Loucy (cell line): ENCODE results near the gene PPARA.
A peak's percentile ranks its signal among the peaks of the same experiment; 100 is the strongest.

Experiments used
- H2AFZ ChIP-seq: fragments of 200-600 bp; sonication (generic); 2 replicates; pipeline ENCODE4 v1.6.0; 2016; ENCODE audit warnings: antibody characterized with exemption, mild to moderate bottlenecking, low read length, moderate library complexity
- H3F3A ChIP-seq: fragments of 200-600 bp; 2 replicates; pipeline ENCODE4 v1.6.0; 2016; ENCODE audit warnings: antibody characterized with exemption, low read depth, mild to moderate bottlenecking
- H3K27me3 ChIP-seq: fragments of 200-600 bp; sonication (generic); 2 replicates; pipeline ENCODE4 v1.6.1; 2014; ENCODE audit warnings: low read length, mild to moderate bottlenecking; ENCODE audit not compliant: insufficient read depth, poor library complexity, severe bottlenecking
- H3K36me3 ChIP-seq: fragments of 200-600 bp; sonication (generic); 2 replicates; pipeline ENCODE4 v1.6.1; 2016; ENCODE audit warnings: low read length; ENCODE audit not compliant: insufficient read depth
- H3K4me1 ChIP-seq: fragments of 200-600 bp; sonication (generic); 2 replicates; pipeline ENCODE4 v1.5.1; 2014; ENCODE audit warnings: low read length, mild to moderate bottlenecking; ENCODE audit not compliant: insufficient read depth, poor library complexity, severe bottlenecking
- H3K4me2 ChIP-seq: fragments of 200-600 bp; sonication (generic); 2 replicates; pipeline ENCODE4 v1.6.0; 2014; ENCODE audit warnings: antibody characterized with exemption, low read length, low read depth, mild to moderate bottlenecking; ENCODE audit not compliant: poor library complexity, severe bottlenecking
- H3K4me3 ChIP-seq: fragments of 200-600 bp; sonication (generic); 2 replicates; pipeline ENCODE4 v1.5.1; 2014; ENCODE audit warnings: low read length, mild to moderate bottlenecking, mixed read lengths; ENCODE audit not compliant: poor library complexity, severe bottlenecking
- H3K79me2 ChIP-seq: fragments of 200-600 bp; sonication (generic); 2 replicates; pipeline ENCODE4 v1.6.1; 2014; ENCODE audit warnings: low read length; ENCODE audit not compliant: insufficient read depth
- H3K9ac ChIP-seq: fragments of 200-600 bp; sonication (generic); 2 replicates; pipeline ENCODE4 v1.6.0; 2014; ENCODE audit warnings: mild to moderate bottlenecking, low read depth, low read length, moderate library complexity; ENCODE audit not compliant: poor library complexity, severe bottlenecking
- H3K9me2 ChIP-seq: fragments of 200-600 bp; sonication (generic); replicated peaks from 2 replicates; pipeline ENCODE4 v1.6.1; 2016; ENCODE audit warnings: low read depth, low read length, mixed read lengths
- H3K9me3 ChIP-seq: fragments of 200-600 bp; sonication (generic); 2 replicates; pipeline ENCODE4 v1.6.1; 2014; ENCODE audit warnings: mild to moderate bottlenecking, antibody characterized with exemption, low read length, low read depth; ENCODE audit not compliant: insufficient read depth
- H4K20me1 ChIP-seq: fragments of 200-600 bp; sonication (generic); 2 replicates; pipeline ENCODE4 v1.6.0; 2014; ENCODE audit warnings: antibody characterized with exemption, low read length, mild to moderate bottlenecking; ENCODE audit not compliant: insufficient read depth, poor library complexity, severe bottlenecking
- EZH2phosphoT487 ChIP-seq: fragments of 200-600 bp; IDR thresholded peaks from 2 replicates; pipeline ENCODE4 v1.6.1; 2018; ENCODE audit warnings: antibody characterized with exemption, mild to moderate bottlenecking, moderate library complexity, borderline replicate concordance
- TF ChIP-seq, protein P1 (sequence below): fragments of 200-600 bp; sonication (generic); conservative IDR thresholded peaks from 2 replicates; pipeline ENCODE4 v1.5.1; 2014; ENCODE audit warnings: mild to moderate bottlenecking, antibody characterized with exemption, low read length

The PPARA gene

DNA sequence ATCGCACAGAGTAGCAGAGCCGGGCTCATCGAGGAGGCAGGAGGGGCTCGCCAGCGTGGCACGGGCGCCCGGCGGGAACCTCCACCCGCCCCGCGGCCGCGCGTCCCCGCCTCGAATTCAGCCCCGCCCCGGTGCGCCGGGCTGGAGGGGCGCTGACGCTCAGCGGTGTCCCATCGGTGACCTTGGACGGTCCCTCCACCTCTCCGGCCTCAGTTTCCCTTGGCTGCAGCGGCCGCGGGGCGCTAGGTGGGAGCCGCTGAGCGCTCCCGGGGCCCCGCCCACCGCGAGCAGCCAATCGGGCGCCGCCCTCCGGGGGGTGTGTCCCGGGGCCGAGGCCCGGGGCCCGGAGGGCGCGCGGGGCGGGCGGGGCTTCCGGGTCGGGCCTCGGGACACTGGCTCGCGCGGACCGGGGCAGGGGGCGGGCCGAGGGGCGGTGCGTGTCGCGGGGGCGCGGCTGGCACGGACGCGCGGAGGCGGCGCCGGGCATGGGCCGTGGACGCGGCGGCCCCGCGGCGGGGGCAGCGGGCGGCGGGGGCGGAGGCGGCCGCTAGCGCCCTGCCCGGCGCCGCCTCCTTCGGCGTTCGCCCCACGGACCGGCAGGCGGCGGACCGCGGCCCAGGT lies at the start of gene PPARA:
PPARA (plus strand) TSS at position 493 of the 621 bp plus-strand sequence. CDS start 47,858 bp downstream, outside the sequence.
- Histone ChIP-seq H3F3A (no peaks in the 10 kb centered on the region), H3K9ac (peak within 1 kb of the TSS; percentile 81), H3K4me2 (peak within 1 kb of the TSS; percentile 95), H2AFZ (peak within 1 kb of the TSS; percentile 84), H3K79me2 (peaks cover 42% of the 10 kb centered on the region), H3K36me3 (no peaks in the 10 kb centered on the region), H4K20me1 (peaks cover 26% of the 10 kb centered on the region), H3K9me2 (no peaks in the 10 kb centered on the region), H3K27me3 (no peaks in the 10 kb centered on the region), H3K9me3 (no peaks in the 10 kb centered on the region), H3K4me3 (peak within 1 kb of the TSS; percentile 95), H3K4me1 (peaks cover 24% of the 10 kb centered on the region)
- TF ChIP-seq, protein P1, sequence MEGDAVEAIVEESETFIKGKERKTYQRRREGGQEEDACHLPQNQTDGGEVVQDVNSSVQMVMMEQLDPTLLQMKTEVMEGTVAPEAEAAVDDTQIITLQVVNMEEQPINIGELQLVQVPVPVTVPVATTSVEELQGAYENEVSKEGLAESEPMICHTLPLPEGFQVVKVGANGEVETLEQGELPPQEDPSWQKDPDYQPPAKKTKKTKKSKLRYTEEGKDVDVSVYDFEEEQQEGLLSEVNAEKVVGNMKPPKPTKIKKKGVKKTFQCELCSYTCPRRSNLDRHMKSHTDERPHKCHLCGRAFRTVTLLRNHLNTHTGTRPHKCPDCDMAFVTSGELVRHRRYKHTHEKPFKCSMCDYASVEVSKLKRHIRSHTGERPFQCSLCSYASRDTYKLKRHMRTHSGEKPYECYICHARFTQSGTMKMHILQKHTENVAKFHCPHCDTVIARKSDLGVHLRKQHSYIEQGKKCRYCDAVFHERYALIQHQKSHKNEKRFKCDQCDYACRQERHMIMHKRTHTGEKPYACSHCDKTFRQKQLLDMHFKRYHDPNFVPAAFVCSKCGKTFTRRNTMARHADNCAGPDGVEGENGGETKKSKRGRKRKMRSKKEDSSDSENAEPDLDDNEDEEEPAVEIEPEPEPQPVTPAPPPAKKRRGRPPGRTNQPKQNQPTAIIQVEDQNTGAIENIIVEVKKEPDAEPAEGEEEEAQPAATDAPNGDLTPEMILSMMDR: no peak
- TF ChIP-seq EZH2phosphoT487: no peak

DNA sequence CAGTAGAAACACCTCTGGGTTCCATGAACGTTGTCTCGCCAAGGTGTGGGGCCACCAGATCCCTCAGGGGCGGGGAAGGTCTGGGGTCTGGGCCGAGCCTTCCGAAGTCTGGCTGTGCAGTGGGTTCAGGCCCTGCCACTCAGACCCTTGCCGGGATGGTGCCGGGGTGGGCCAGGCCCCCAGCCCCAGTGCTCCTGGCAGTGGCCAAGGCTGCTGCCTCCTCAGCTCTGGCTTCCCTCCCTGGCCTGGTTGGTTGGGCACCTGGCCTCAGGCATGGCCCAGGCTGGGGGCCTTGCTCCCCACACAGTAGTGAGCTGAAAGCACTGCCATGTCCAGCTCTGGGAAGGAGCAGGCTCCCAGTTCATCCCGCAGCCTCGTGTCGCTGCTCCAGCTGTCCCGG lies 48.2 kb upstream of the PPARA start:
- no peaks in the 10 kb centered on the region for H3K27me3 ChIP-seq
- H3K4me3 ChIP-seq: no peak overlapping the region
- H3K9me2 ChIP-seq: no peaks in the 10 kb centered on the region
- H2AFZ ChIP-seq: no peak overlapping the region
- H3K9ac ChIP-seq: no peak overlapping the region
- peaks cover 51% of the 10 kb centered on the region for H4K20me1 ChIP-seq
- no peaks in the 10 kb centered on the region for H3K4me1 ChIP-seq
- H3F3A ChIP-seq: no peaks in the 10 kb centered on the region
- H3K79me2 ChIP-seq: peaks cover 68% of the 10 kb centered on the region; the same call in 1 of the 2 replicates
- H3K36me3 ChIP-seq: peaks cover 100% of the 10 kb centered on the region; the same call in 1 of the 2 replicates
- TF ChIP-seq, protein P1: no peak
- no peak for TF ChIP-seq EZH2phosphoT487
- H3K9me3 ChIP-seq: no peaks in the 10 kb centered on the region
- no peak overlapping the region for H3K4me2 ChIP-seq

DNA sequence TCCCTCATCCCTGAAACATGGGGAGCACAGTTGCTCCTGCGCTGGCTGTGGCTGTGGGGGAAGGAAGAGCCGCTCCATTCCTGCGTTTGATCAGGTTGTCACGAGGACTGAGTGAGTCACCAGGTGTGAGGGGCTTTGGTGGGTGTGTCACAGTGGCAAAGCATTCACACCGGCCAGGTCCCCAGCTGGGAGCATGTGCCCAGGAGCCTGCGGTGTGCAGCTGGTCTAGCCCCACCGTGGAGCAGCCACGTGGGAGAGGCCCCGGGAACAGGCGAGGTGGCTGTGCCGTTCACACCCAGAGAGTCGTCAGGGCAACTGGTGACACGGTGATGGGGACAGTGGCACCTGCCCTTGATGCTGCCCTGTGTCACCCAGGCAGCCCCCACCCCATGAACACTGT lies 47.6 kb upstream of the PPARA start:
- Histone ChIP-seq H2AFZ (no peak overlapping the region), H3K79me2 (peaks cover 62% of the 10 kb centered on the region; the same call in 1 of the 2 replicates), H3K9me2 (no peaks in the 10 kb centered on the region), H3F3A (no peaks in the 10 kb centered on the region), H3K4me3 (no peak overlapping the region), H3K36me3 (peaks cover 100% of the 10 kb centered on the region; the same call in 1 of the 2 replicates), H3K27me3 (no peaks in the 10 kb centered on the region), H3K4me2 (no peak overlapping the region), H3K9ac (no peak overlapping the region), H3K9me3 (no peaks in the 10 kb centered on the region), H3K4me1 (no peaks in the 10 kb centered on the region), H4K20me1 (peaks cover 46% of the 10 kb centered on the region)
- TF ChIP-seq, protein P1: no peak
- TF ChIP-seq EZH2phosphoT487: no peak
